HFFc6 (cell line): ENCODE results near the gene MSI1. TPM values are rescaled to one million over a fixed set of nuclear protein-coding genes. Genes with fewer than 3 reads are reported as not detected.
"Not testable (repeated sequence)": the region's sequence is repeated elsewhere in the genome, so short reads cannot be mapped to it uniquely, and the experiment has no call there.

Experiments
- DNase-seq: peaks from one replicate; pipeline ENCODE4 v3.0.0-alpha.2; 2018
- H3K27ac Mint-ChIP-seq: 2 replicates; pipeline ENCODE4 v1.8.0; 2020; ENCODE audit warnings: mild to moderate bottlenecking, mixed read lengths
- H3K27me3 Mint-ChIP-seq: 2 replicates; pipeline ENCODE4 v1.8.0; 2021; ENCODE audit warnings: mild to moderate bottlenecking, moderate library complexity, mixed read lengths; ENCODE audit not compliant: insufficient read depth
- H3K36me3 Mint-ChIP-seq: 2 replicates; pipeline ENCODE4 v1.8.0; 2021; ENCODE audit warnings: low read depth, mixed read lengths
- H3K4me1 Mint-ChIP-seq: 2 replicates; pipeline ENCODE4 v1.8.0; 2020; ENCODE audit warnings: low read depth, mixed read lengths
- H3K4me3 Mint-ChIP-seq: 2 replicates; pipeline ENCODE4 v1.8.0; 2020; ENCODE audit warnings: mild to moderate bottlenecking, moderate library complexity, mixed read lengths
- H3K9me3 Mint-ChIP-seq: 2 replicates; pipeline ENCODE4 v1.8.0; 2020; ENCODE audit warnings: mild to moderate bottlenecking, mixed read lengths
- CTCF ChIP-seq: fragments of 200-600 bp; sonication (generic); IDR thresholded peaks from 2 replicates; pipeline ENCODE4 v1.5.0; 2021; ENCODE audit warnings: antibody characterized with exemption, mild to moderate bottlenecking
- total RNA-seq, 6 experiments: library from RNA; stranded (reverse); fragmentation: NEBNext Ultra II Directional; extraction: Animal tissue kit (Norgen Biotek cat#: 25700); gene quantifications; 2 replicates in 1 of 6; 3 replicates in 5 of 6; pipeline ENCODE4 v1.2.3, GENCODE V29; 2021

MSI1 gene
- total RNA-seq, 6 experiments from 2014 or later: not detected

- Mint-ChIP-seq H3K27ac (no peak overlapping the region), H3K27me3 (peaks cover 16% of the 10 kb centered on the region), H3K4me3 (no peak overlapping the region), H3K4me1 (no peaks in the 10 kb centered on the region), H3K9me3 (peaks cover 5% of the 10 kb centered on the region), H3K36me3 (peaks cover under 1% of the 10 kb centered on the region; the same call in 1 of the 2 replicates)
- no peak for DNase-seq
- no peak for TF ChIP-seq CTCF
Observed at GRCh38 chr12:120343039-120343537, 25.9 kb downstream of the MSI1 start.

GRCh38 chr12:120342175-120343038 lies 26.6 kb downstream of the MSI1 start:
- TF ChIP-seq CTCF: no peak
- no peaks in the 10 kb centered on the region for H3K4me1 Mint-ChIP-seq
- no peak for DNase-seq
- H3K4me3 Mint-ChIP-seq: no peak overlapping the region
- H3K9me3 Mint-ChIP-seq: peaks cover 12% of the 10 kb centered on the region
- peaks cover 21% of the 10 kb centered on the region for H3K27me3 Mint-ChIP-seq
- H3K36me3 Mint-ChIP-seq: peaks cover 7% of the 10 kb centered on the region
- no peak overlapping the region for H3K27ac Mint-ChIP-seq

- H3K4me1 Mint-ChIP-seq: no peaks in the 10 kb centered on the region
- H3K27ac Mint-ChIP-seq: no peak overlapping the region
- no peak for TF ChIP-seq CTCF
- H3K4me3 Mint-ChIP-seq: no peak overlapping the region
- peaks cover 23% of the 10 kb centered on the region for H3K9me3 Mint-ChIP-seq
- DNase-seq: no peak
- H3K27me3 Mint-ChIP-seq: peaks cover 19% of the 10 kb centered on the region
- H3K36me3 Mint-ChIP-seq: peaks cover 8% of the 10 kb centered on the region
Observed at GRCh38 chr12:120339256-120339655, 29.7 kb downstream of the MSI1 start.

GRCh38 chr12:120337730-120338129 lies 31.2 kb downstream of the MSI1 start:
- peaks cover 26% of the 10 kb centered on the region for H3K27me3 Mint-ChIP-seq
- no peaks in the 10 kb centered on the region for H3K4me1 Mint-ChIP-seq
- H3K27ac Mint-ChIP-seq: no peak overlapping the region
- DNase-seq: no peak
- TF ChIP-seq CTCF: no peak
- H3K9me3 Mint-ChIP-seq: peaks cover 23% of the 10 kb centered on the region
- no peak overlapping the region for H3K4me3 Mint-ChIP-seq
- peaks cover 8% of the 10 kb centered on the region for H3K36me3 Mint-ChIP-seq

GRCh38 chr12:120336392-120336791 lies 32.6 kb downstream of the MSI1 start:
- H3K36me3 Mint-ChIP-seq, H3K4me3 Mint-ChIP-seq, H3K27ac Mint-ChIP-seq, DNase-seq, H3K4me1 Mint-ChIP-seq: not testable (repeated sequence)
- H3K27me3 Mint-ChIP-seq: peaks cover 30% of the 10 kb centered on the region
- H3K9me3 Mint-ChIP-seq: peaks cover 23% of the 10 kb centered on the region

GRCh38 chr12:120335447-120335846 lies 33.5 kb downstream of the MSI1 start:
- H3K27ac Mint-ChIP-seq, H3K4me1 Mint-ChIP-seq, H3K36me3 Mint-ChIP-seq, H3K4me3 Mint-ChIP-seq: not testable (repeated sequence)
- peak; percentile 80 for TF ChIP-seq CTCF
- H3K27me3 Mint-ChIP-seq: peaks cover 34% of the 10 kb centered on the region
- DNase-seq: peak; percentile 48
- H3K9me3 Mint-ChIP-seq: peaks cover 23% of the 10 kb centered on the region
